ENCODE data around the gene DGKH.

Gene DGKH

DNA sequence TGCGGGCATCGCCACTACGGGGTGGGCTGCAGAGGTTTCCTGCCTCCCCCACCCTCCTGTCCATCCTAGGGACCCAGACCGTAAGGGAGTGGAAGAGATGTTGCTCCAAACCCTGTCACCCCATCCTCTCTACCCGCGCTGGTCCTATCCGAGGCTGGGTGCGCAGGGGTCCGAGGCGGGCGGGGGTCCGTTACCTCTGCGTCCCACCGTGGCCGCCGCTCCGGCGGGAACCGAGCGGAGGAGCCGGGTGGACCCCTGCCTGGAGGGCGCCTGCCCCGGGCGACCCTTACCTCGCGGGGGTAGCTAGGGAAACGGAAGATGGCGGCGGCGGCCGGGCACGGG lies at the start of gene DGKH:
TSS of gene DGKH (plus strand) at position 307 of the 342 bp plus-strand sequence. CDS start 126 bp downstream, outside the sequence.
- in situ Hi-C loops (cut with MboI; ENCODE audit: low sequenced_read_pairs): no loop called here

GRCh38 chr13:42000846-42001245 lies 47.6 kb upstream of the DGKH start:
- in situ Hi-C loops (cut with MboI; ENCODE audit: low sequenced_read_pairs): no loop called here

- in situ Hi-C loops (cut with MboI; ENCODE audit: low sequenced_read_pairs): no loop called here
These were observed 46.9 kb upstream of the DGKH start for GRCh38 chr13:42001580-42001979.

GRCh38 chr13:42002066-42002465 lies 46.4 kb upstream of the DGKH start:
- in situ Hi-C loops (cut with MboI; ENCODE audit: low sequenced_read_pairs): no loop called here

DNA sequence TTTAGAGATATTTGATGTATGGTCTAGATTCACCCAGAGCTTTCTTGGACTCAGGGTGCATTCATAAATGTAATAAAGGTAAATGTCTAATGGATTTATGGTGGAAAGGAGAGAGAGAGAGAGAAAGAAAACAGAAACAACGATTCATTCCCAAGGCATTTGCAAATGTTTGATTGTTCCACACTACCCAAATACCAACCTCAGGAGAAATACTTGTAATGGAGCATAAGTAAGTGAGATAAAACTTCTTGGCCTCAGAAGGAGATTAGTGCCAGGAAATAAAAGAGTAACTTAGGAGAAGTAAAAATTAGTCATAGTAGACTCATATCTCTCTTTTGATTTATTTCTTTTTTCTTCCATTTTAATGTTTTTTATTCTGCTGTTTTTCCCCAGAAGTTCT lies 40.6 kb upstream of the DGKH start:
- in situ Hi-C loops (cut with MboI; ENCODE audit: low sequenced_read_pairs): no loop called here

DNA sequence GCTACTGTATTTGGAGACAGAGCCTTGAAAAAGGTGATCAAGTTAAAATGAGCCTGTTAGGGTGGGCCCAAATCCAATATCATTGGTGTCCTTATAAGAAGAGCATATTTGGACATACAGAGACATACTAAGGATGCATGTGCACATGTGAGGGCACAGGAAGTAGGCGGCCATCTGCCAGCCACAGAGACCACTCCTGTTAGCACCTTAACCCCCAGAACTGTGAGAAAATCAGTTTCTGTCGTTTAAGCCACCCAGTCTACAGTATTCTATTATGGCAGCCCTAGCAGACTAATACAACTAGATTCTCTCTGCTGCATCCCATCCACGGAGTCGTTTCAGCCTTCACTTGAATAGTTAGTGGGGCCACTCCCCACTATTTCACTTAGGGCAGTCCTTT lies 39.4 kb upstream of the DGKH start:
- in situ Hi-C loops (cut with MboI; ENCODE audit: low sequenced_read_pairs): no loop called here

- in situ Hi-C loops (cut with MboI; ENCODE audit: low sequenced_read_pairs): no loop called here
These were observed 36.7 kb upstream of the DGKH start for GRCh38 chr13:42011601-42012350.

- in situ Hi-C loops (cut with MboI; ENCODE audit: low sequenced_read_pairs): no loop called here
These were observed 34.3 kb upstream of the DGKH start for GRCh38 chr13:42014119-42014518.

- in situ Hi-C loops (cut with MboI; ENCODE audit: low sequenced_read_pairs): no loop called here
These were observed 31.2 kb upstream of the DGKH start for GRCh38 chr13:42017264-42017663.

DNA sequence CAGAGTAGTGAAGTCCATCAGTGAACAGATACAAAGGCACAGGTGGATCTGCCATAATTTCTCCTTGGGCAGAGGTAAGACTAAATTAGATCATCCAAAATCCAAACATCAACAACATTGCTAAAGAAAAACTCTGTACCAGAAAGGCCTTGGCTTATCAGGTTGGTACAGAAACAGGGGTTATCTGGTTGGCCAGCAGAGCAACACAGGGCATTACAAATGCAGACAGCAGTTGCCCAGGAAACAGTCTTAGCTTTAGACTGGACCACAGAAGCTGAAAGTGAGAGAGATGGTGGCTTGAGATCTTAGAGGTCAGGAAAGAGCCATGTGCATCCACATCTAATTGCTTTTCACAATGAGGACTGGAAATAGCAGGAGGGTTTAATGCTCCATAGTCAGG lies 26.6 kb upstream of the DGKH start:
- in situ Hi-C loops (cut with MboI; ENCODE audit: low sequenced_read_pairs): no loop called here

GRCh38 chr13:42022336-42022735 lies 26.1 kb upstream of the DGKH start:
- in situ Hi-C loops (cut with MboI; ENCODE audit: low sequenced_read_pairs): no loop called here

DNA sequence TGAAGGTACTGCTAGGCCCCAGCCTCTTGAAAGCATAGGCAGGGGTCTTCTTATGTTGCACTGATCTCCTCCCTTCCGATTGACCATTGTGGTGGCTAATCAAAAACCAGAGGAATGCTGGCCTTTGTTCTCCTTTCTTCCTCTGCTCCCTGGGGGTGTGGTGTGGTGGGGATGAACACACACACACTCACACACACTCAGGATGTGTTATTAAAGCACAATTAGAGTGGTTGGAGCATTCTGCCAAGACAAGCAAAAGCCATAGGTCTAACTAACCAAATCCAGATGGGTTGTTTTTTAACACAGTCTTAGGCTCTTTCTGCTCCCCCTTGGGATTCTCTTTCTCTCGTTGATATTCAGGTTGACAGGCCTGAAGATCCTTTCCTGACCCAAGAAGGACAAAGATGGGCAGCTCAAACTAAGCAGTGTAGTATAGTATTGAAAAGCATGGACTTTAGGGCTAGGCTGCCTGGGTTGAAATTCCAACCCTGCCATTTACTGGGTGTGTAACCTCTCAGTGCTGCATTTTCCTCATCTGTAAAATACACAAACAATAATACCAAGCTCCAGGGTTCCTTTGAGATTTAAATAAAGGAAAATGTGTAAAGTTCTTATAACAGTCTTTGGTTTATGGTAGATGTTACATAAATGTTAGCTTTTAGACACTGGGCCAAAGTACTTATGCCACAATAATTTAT lies 25.5 kb upstream of the DGKH start:
- in situ Hi-C loops (cut with MboI; ENCODE audit: low sequenced_read_pairs): no loop called here

DNA sequence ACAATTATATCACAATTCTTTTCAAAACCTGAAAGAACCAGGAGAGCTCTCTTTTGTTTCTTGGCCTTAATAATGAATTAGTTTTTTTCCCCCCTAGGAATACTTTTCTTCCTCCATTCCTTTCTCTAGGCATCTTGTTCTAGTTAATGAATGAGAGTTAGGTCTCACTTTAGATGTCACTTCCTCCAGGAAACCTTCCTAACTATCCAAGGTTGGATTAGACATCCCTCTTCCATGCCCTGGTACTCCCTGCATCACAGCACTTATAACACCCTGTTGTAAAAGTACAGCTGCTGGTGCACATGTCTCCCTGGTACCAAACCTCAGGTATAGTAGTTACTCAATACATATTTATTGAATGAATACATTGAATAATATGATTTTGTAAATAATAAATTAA lies 21.2 kb upstream of the DGKH start:
- in situ Hi-C loops (cut with MboI; ENCODE audit: low sequenced_read_pairs): no loop called here

DNA sequence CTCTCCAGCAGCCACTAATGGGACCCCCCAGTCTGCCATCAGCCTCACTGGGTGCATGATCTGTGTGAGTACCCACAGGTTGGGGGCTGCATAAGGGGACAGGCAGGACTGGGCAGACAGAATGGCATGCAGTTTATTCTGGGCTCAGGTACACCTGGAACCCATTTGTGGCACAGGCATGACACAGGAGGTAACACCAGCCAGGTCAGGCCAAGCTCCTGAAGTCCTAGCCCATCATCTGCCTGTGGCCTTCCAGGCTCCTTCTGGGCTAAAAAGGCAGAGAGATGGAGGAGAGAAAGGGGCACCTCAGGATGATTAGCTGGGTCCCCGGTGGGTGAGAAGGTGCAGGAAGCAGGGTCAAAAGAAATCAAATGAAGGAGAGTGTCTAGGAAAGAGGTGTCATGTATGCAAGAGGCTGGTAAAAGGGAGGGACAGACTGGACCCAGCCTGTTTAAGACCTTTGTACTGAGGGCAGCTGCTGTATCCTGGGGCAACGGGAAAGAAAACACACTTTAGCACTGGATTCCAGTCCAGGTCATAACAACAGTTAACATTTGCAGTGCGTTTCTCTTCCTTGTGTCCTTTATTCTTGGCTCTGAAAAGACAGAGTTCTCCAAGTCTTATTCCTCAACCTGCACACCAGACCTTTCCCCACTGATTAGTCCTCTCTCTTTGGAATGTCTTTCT lies 20.2 kb upstream of the DGKH start:
- in situ Hi-C loops (cut with MboI; ENCODE audit: low sequenced_read_pairs): no loop called here

- in situ Hi-C loops (cut with MboI; ENCODE audit: low sequenced_read_pairs): no loop called here
These were observed 12.4 kb upstream of the DGKH start for GRCh38 chr13:42035905-42036521.

DNA sequence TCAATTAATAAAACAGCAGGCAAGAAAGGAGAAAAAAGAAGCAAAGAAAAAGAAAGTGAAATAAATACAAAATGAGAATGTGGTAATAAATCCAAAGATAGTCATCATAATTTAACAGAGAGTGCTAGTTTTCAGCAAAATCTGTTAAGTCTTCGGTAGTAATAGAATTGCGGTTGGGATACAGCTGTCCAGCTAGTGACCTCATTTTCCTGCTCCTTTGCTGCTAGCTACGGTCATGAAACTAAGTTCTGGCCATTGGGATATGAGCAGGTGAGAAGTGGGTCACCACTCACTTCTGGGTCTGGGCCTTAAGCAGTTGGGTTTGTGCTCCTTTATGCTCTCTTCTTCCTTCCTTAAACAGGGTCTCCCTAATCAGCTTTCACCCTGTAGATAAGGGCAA lies 11.7 kb upstream of the DGKH start:
- in situ Hi-C loops (cut with MboI; ENCODE audit: low sequenced_read_pairs): no loop called here

GRCh38 chr13:42038661-42039456 lies 9.6 kb upstream of the DGKH start:
- in situ Hi-C loops (cut with MboI; ENCODE audit: low sequenced_read_pairs): no loop called here

- in situ Hi-C loops (cut with MboI; ENCODE audit: low sequenced_read_pairs): no loop called here
These were observed 8.9 kb upstream of the DGKH start for GRCh38 chr13:42039457-42039945.

- in situ Hi-C loops (cut with MboI; ENCODE audit: low sequenced_read_pairs): no loop called here
These were observed 8.3 kb upstream of the DGKH start for GRCh38 chr13:42039946-42040729.

DNA sequence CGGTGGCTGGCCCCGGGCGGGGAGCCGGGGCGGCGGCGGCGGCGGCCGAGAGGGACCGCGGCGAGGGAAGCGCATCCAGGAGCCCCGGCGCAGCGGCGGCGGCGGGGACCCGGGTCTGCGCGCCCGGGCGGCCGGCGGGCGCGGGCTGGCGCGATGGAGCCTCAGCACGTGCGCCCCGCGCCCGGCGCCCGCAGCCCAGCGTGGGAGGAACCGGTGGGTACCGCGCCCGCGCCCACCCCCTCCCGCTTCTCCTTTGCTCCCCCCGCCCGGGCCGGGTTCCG lies 7.8 kb upstream of the DGKH start:
- in situ Hi-C loops (cut with MboI; ENCODE audit: low sequenced_read_pairs): no loop called here

Measured in hTERT RPE-1 (cell line).